ENCODE results near the gene MDN1. TPM values are rescaled to one million over a fixed set of nuclear protein-coding genes. Genes with fewer than 3 reads are reported as not detected.
"Not testable (repeated sequence)": the region's sequence is repeated elsewhere in the genome, so short reads cannot be mapped to it uniquely, and the experiment has no call there.

The MDN1 gene
- total RNA-seq, 1 experiment from 2014 or later = 50.0 TPM

- Mint-ChIP-seq H3K27ac (ENCODE audit: unreplicated experiment) (no peak overlapping the region), H3K4me1 (ENCODE audit: low read depth, unreplicated experiment) (peaks cover 10% of the 10 kb centered on the region), H3K27me3 (ENCODE audit: unreplicated experiment) (no peaks in the 10 kb centered on the region), H3K36me3 (ENCODE audit: insufficient read depth, unreplicated experiment) (peaks cover 32% of the 10 kb centered on the region), H3K4me3 (ENCODE audit: low read depth, unreplicated experiment) (no peak overlapping the region), H3K9me3 (ENCODE audit: low read depth, unreplicated experiment) (no peaks in the 10 kb centered on the region)
- CTCF ChIA-PET = no interaction called here
- no TSS peak for BruUV-seq (replicated peaks)
- no peak for DNase-seq
- intact Hi-C loops (cut with micrococcal nuclease; ENCODE audit: unreplicated experiment) = no loop called here
- TF ChIP-seq CTCF (IDR thresholded peaks at IDR 0.05; ENCODE audit: unreplicated experiment) = no peak
Observed at GRCh38 chr6:89644864-89645263, 174.7 kb downstream of the MDN1 start.

DNA sequence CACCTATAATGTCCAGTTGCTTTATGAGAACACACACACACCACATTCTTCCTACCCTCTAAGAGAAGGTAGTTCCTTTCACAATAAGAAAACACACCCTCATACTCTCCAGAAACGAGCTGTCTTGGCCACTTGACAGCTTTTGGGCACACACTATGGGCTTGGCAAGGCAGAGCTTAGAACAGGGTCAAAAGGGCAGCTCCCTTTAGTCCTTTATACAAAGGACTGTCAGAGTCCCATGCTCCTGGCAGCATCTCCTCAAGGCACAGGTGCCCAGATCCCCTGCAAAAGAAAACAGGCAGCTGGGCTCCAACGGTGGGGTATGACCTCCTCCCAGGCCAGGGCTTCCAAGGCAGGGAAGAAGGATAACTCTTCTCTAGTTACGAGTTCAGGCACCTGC lies 176.2 kb downstream of the MDN1 start:
- CTCF ChIA-PET = no interaction called here
- no peak for DNase-seq
- Mint-ChIP-seq H3K27ac (ENCODE audit: unreplicated experiment) (no peak overlapping the region), H3K4me1 (ENCODE audit: low read depth, unreplicated experiment) (peaks cover 16% of the 10 kb centered on the region), H3K4me3 (ENCODE audit: low read depth, unreplicated experiment) (no peak overlapping the region), H3K9me3 (ENCODE audit: low read depth, unreplicated experiment) (no peaks in the 10 kb centered on the region), H3K27me3 (ENCODE audit: unreplicated experiment) (no peaks in the 10 kb centered on the region), H3K36me3 (ENCODE audit: insufficient read depth, unreplicated experiment) (peaks cover 45% of the 10 kb centered on the region)
- intact Hi-C loops (cut with micrococcal nuclease; ENCODE audit: unreplicated experiment) = no loop called here
- no TSS peak for BruUV-seq (replicated peaks)
- no peak for TF ChIP-seq CTCF (IDR thresholded peaks at IDR 0.05; ENCODE audit: unreplicated experiment)

GRCh38 chr6:89642956-89643355 lies 176.6 kb downstream of the MDN1 start:
- H3K4me3 Mint-ChIP-seq (ENCODE audit: low read depth, unreplicated experiment) = no peak overlapping the region

GRCh38 chr6:89641581-89641980 lies 178.0 kb downstream of the MDN1 start:
- CTCF ChIA-PET; H3K27me3 Mint-ChIP-seq (ENCODE audit: unreplicated experiment); H3K4me3 Mint-ChIP-seq (ENCODE audit: low read depth, unreplicated experiment); DNase-seq; H3K27ac Mint-ChIP-seq (ENCODE audit: unreplicated experiment); H3K9me3 Mint-ChIP-seq (ENCODE audit: low read depth, unreplicated experiment); intact Hi-C loops (cut with micrococcal nuclease; ENCODE audit: unreplicated experiment); BruUV-seq (replicated peaks): not testable (repeated sequence)
- Mint-ChIP-seq H3K36me3 (ENCODE audit: insufficient read depth, unreplicated experiment) (peaks cover 56% of the 10 kb centered on the region), H3K4me1 (ENCODE audit: low read depth, unreplicated experiment) (peaks cover 16% of the 10 kb centered on the region)

More at GRCh38 chr6:89642956-89643355, 176.6 kb downstream of the MDN1 start:
- no peak overlapping the region for H3K27ac Mint-ChIP-seq (ENCODE audit: unreplicated experiment)
- CTCF ChIA-PET = no interaction called here
- H3K4me1 Mint-ChIP-seq (ENCODE audit: low read depth, unreplicated experiment) = peaks cover 16% of the 10 kb centered on the region
- no peaks in the 10 kb centered on the region for H3K9me3 Mint-ChIP-seq (ENCODE audit: low read depth, unreplicated experiment)
- no TSS peak for BruUV-seq (replicated peaks)
- no peaks in the 10 kb centered on the region for H3K27me3 Mint-ChIP-seq (ENCODE audit: unreplicated experiment)
- no peak for DNase-seq
- intact Hi-C loops (cut with micrococcal nuclease; ENCODE audit: unreplicated experiment) = no loop called here
- H3K36me3 Mint-ChIP-seq (ENCODE audit: insufficient read depth, unreplicated experiment) = peaks cover 50% of the 10 kb centered on the region
- no peak for TF ChIP-seq CTCF (IDR thresholded peaks at IDR 0.05; ENCODE audit: unreplicated experiment)

GRCh38 chr6:89640804-89641203 lies 178.8 kb downstream of the MDN1 start:
- Mint-ChIP-seq H3K27ac (ENCODE audit: unreplicated experiment) (peak overlapping the region; percentile 34), H3K4me3 (ENCODE audit: low read depth, unreplicated experiment) (no peak overlapping the region), H3K36me3 (ENCODE audit: insufficient read depth, unreplicated experiment) (peaks cover 56% of the 10 kb centered on the region), H3K9me3 (ENCODE audit: low read depth, unreplicated experiment) (no peaks in the 10 kb centered on the region), H3K27me3 (ENCODE audit: unreplicated experiment) (no peaks in the 10 kb centered on the region), H3K4me1 (ENCODE audit: low read depth, unreplicated experiment) (peaks cover 16% of the 10 kb centered on the region)
- BruUV-seq (replicated peaks) = no TSS peak
- DNase-seq = no peak
- CTCF ChIA-PET = interaction anchor here (0.6 kb wide), 2 partner anchors 154 to 583 kb away, joined by 3 to 5 read pairs; no protein-coding TSS in a partner anchor
- TF ChIP-seq CTCF (IDR thresholded peaks at IDR 0.05; ENCODE audit: unreplicated experiment) = no peak
- intact Hi-C loops (cut with micrococcal nuclease; ENCODE audit: unreplicated experiment) = no loop called here

All from Calu3 (cell line).